Effector CD8-positive, alpha-beta T cell (primary cell): ENCODE measurements around the gene CKM.
"Not testable (repeated sequence)": the region's sequence is repeated elsewhere in the genome, so short reads cannot be mapped to it uniquely, and the experiment has no call there.

ENCODE experiments used
- DNase-seq: peaks from one replicate; lab custom pipeline; 2025; lab: John Stamatoyannopoulos, UW

The CKM gene

GRCh38 chr19:45320997-45321775, 1.5 kb downstream of the CKM start:
- no peak for DNase-seq

- DNase-seq, result no peak
These were observed 7.4 kb downstream of the CKM start for GRCh38 chr19:45315304-45315703.

GRCh38 chr19:45314708-45315245, 7.9 kb downstream of the CKM start:
- no peak for DNase-seq

- DNase-seq, result not testable (repeated sequence)
These were observed 10.4 kb downstream of the CKM start for GRCh38 chr19:45312285-45312684.

GRCh38 chr19:45311621-45312020, 11.1 kb downstream of the CKM start:
- DNase-seq, result no peak

- not testable (repeated sequence) for DNase-seq
These were observed 13.4 kb downstream of the CKM start for GRCh38 chr19:45309322-45309721.

- DNase-seq, result no peak
These were observed 15.3 kb downstream of the CKM start for GRCh38 chr19:45307361-45307760.

GRCh38 chr19:45306518-45307027, 16.1 kb downstream of the CKM start:
- DNase-seq, result no peak

- no peak for DNase-seq
These were observed 16.6 kb downstream of the CKM start for GRCh38 chr19:45306040-45306439.

- no peak for DNase-seq
These were observed 17.3 kb downstream of the CKM start for GRCh38 chr19:45305421-45305820.

- no peak for DNase-seq
These were observed 17.7 kb downstream of the CKM start for GRCh38 chr19:45305007-45305406.

GRCh38 chr19:45304141-45304926, 18.3 kb downstream of the CKM start:
- no peak for DNase-seq

GRCh38 chr19:45303269-45304060, 19.2 kb downstream of the CKM start:
- no peak for DNase-seq

GRCh38 chr19:45302416-45302815, 20.3 kb downstream of the CKM start:
- DNase-seq, result no peak

GRCh38 chr19:45299719-45300118, 23.0 kb downstream of the CKM start:
- no peak for DNase-seq

- no peak for DNase-seq
These were observed 24.4 kb downstream of the CKM start for GRCh38 chr19:45298264-45298663.

GRCh38 chr19:45297674-45298073, 25.0 kb downstream of the CKM start:
- DNase-seq, result no peak

GRCh38 chr19:45296355-45296754, 26.3 kb downstream of the CKM start:
- no peak for DNase-seq

- DNase-seq, result no peak
These were observed 26.8 kb downstream of the CKM start for GRCh38 chr19:45295873-45296272.

- no peak for DNase-seq
These were observed 28.2 kb downstream of the CKM start for GRCh38 chr19:45294291-45295029.

GRCh38 chr19:45293682-45294081, 29.0 kb downstream of the CKM start:
- DNase-seq, result no peak
